Glutamatergic neuron (in vitro differentiated cells): ENCODE measurements around the gene RAB1A. TPM values are rescaled to one million over a fixed set of nuclear protein-coding genes. Genes with fewer than 3 reads are reported as not detected.

Experiments
- DNase-seq: peaks from one replicate; pipeline ENCODE4 v3.0.0; 2022
- H3K27ac Mint-ChIP-seq: one replicate; pipeline ENCODE4 v1.8.0; 2020; ENCODE audit warnings: mild to moderate bottlenecking, mixed read lengths, inconsistent platforms; ENCODE audit not compliant: unreplicated experiment
- H3K27me3 Mint-ChIP-seq: one replicate; pipeline ENCODE4 v1.8.0; 2020; ENCODE audit warnings: mild to moderate bottlenecking, moderate library complexity, mixed read lengths, inconsistent platforms; ENCODE audit not compliant: unreplicated experiment
- H3K36me3 Mint-ChIP-seq: one replicate; pipeline ENCODE4 v1.8.0; 2020; ENCODE audit warnings: mild to moderate bottlenecking, mixed read lengths, inconsistent platforms; ENCODE audit not compliant: unreplicated experiment
- H3K4me1 Mint-ChIP-seq: one replicate; pipeline ENCODE4 v1.8.0; 2020; ENCODE audit warnings: mild to moderate bottlenecking, low read depth, mixed read lengths, inconsistent platforms; ENCODE audit not compliant: unreplicated experiment
- H3K4me3 Mint-ChIP-seq: one replicate; pipeline ENCODE4 v1.8.0; 2020; ENCODE audit warnings: mild to moderate bottlenecking, mixed read lengths, inconsistent platforms; ENCODE audit not compliant: unreplicated experiment
- H3K9me3 Mint-ChIP-seq: one replicate; pipeline ENCODE4 v1.8.0; 2020; ENCODE audit warnings: mild to moderate bottlenecking, moderate library complexity, mixed read lengths, inconsistent platforms; ENCODE audit not compliant: unreplicated experiment
- CTCF ChIP-seq: fragments of 200-600 bp; sonication (generic); IDR thresholded peaks from one replicate; pipeline ENCODE4 v1.5.0; 2021; ENCODE audit not compliant: partially characterized antibody, unreplicated experiment
- total RNA-seq: library from RNA; stranded (reverse); fragmentation: NEBNext Ultra II Directional; extraction: Animal tissue kit (Norgen Biotek cat#: 25700); gene quantifications from one replicate; pipeline ENCODE4 v1.2.1, GENCODE V29; 2021; ENCODE audit not compliant: unreplicated experiment

The RAB1A gene
- total RNA-seq, 1 donor from 2014 or later, result 161 TPM

DNA sequence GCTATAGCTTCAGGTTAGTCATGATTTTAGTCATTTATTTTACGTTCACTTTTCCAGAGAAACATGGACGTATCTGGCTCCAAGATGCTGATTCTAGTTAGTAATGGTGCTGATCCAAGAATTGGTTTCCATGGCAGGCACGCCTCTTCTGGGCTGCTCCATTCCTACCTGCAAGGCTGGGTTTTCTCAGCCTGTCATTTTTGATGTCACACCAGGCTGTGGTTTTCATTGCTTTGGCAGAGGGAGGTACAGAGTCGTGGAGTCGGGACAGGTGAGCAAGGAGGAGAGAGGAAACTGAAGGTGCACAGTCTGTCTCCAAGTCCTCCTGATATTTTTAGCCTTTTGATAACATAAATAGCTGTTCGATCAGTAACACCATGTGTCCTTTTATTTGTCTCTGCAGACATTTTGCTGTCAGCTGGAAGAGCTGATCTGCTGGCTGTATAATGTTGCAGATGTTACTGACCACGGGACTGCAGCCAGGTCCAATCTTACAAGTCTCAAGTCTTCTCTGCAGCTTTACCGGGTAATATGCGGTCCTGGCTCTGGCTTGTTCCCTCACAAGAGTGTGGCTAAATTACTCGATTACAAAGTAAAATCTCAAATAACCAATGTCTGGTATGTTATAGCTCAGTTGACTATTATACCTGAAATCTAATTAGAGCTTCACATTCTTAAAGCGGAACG lies 55.9 kb downstream of the RAB1A start:
- H3K36me3 Mint-ChIP-seq, result no peaks in the 10 kb centered on the region
- TF ChIP-seq CTCF, result no peak
- DNase-seq, result no peak
- no peaks in the 10 kb centered on the region for H3K27me3 Mint-ChIP-seq
- peaks cover 8% of the 10 kb centered on the region for H3K4me1 Mint-ChIP-seq
- no peak overlapping the region for H3K4me3 Mint-ChIP-seq
- no peak overlapping the region for H3K27ac Mint-ChIP-seq
- H3K9me3 Mint-ChIP-seq, result peaks cover 2% of the 10 kb centered on the region

DNA sequence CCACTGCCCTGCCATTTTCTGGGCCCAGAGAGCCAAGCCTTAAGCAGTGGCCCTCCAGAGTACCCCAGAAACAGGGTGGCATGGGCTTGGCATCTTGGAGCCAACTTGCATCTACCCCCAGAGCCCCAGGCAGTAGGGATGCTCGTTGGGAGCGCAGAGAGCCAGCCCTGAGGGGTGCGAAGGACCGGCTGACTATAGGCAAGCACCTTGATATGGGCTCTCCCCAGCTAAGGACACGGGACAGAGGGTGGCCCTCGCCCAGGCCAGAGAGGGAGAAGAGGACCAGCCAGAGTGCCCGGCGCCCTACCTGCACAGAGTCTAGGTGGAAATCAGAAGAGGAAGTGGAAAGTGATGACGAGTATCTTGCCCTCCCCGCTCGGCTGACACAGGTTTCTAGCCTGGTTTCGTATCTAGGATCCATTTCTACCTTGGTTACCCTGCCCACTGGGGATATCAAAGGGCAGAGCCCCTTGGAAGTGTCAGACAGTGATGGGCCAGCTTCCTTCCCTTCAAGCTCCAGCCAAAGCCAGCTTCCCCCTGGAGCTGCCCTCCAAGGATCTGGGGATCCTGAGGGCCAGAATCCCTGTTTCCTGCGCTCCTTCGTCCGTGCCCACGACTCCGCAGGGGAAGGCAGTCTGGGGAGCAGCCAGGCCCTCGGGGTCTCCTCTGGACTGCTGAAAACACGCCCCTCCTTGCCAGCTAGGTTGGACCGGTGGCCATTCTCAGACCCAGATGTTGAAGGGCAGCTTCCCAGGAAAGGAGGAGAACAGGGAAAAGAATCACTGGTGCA lies 57.5 kb downstream of the RAB1A start:
- Mint-ChIP-seq H3K27me3 (no peaks in the 10 kb centered on the region), H3K4me1 (peaks cover 19% of the 10 kb centered on the region), H3K27ac (no peak overlapping the region), H3K4me3 (no peak overlapping the region), H3K36me3 (no peaks in the 10 kb centered on the region), H3K9me3 (peaks cover 4% of the 10 kb centered on the region)
- TF ChIP-seq CTCF, result no peak
- no peak for DNase-seq

DNA sequence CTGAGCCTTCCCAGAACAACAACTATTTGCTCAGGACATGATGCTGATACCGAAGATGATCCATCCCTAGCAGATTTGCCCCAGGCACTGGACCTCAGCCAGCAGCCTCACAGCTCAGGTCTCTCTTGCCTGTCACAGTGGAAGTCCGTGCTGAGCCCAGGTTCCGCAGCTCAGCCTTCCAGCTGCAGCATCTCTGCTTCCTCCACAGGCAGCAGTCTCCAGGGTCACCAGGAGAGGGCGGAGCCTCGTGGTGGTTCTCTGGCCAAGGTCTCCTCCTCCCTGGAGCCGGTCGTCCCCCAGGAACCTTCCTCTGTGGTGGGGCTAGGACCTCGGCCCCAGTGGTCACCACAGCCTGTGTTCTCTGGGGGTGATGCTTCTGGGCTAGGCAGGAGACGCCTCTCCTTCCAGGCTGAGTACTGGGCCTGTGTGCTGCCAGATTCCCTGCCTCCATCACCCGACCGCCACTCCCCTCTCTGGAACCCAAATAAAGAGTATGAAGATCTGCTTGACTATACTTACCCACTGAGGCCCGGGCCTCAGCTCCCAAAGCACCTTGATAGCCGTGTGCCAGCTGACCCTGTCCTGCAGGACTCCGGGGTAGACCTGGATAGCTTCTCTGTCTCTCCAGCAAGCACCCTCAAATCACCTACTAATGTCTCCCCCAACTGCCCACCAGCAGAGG lies 58.3 kb downstream of the RAB1A start:
- peak; percentile 55 for DNase-seq
- Mint-ChIP-seq H3K27me3 (no peaks in the 10 kb centered on the region), H3K9me3 (peaks cover 4% of the 10 kb centered on the region), H3K27ac (no peak overlapping the region), H3K36me3 (no peaks in the 10 kb centered on the region), H3K4me1 (peaks cover 19% of the 10 kb centered on the region), H3K4me3 (no peak overlapping the region)
- TF ChIP-seq CTCF, result no peak

GRCh38 chr2:65070856-65071255 lies 59.0 kb downstream of the RAB1A start:
- H3K4me3 Mint-ChIP-seq, result no peak overlapping the region
- peaks cover 4% of the 10 kb centered on the region for H3K9me3 Mint-ChIP-seq
- no peak for TF ChIP-seq CTCF
- H3K4me1 Mint-ChIP-seq, result peaks cover 19% of the 10 kb centered on the region
- no peaks in the 10 kb centered on the region for H3K36me3 Mint-ChIP-seq
- DNase-seq, result no peak
- no peaks in the 10 kb centered on the region for H3K27me3 Mint-ChIP-seq
- no peak overlapping the region for H3K27ac Mint-ChIP-seq
